Keratinocyte (primary cell): ENCODE measurements around the gene LILRA6. TPM values are rescaled to one million over a fixed set of nuclear protein-coding genes. Genes with fewer than 3 reads are reported as not detected.

Source experiments
- DNase-seq: peaks from one replicate; pipeline ENCODE4 v3.0.0-alpha.2; 2011; ENCODE audit warnings: low read depth, missing footprints, low spot score
- FAIRE-seq: peaks from 2 replicates; lab custom pipeline; 2011; peaks lifted over from hg19 to GRCh38; lab: Jason Lieb, UNC
- H2AFZ ChIP-seq: 2 replicates; pipeline ENCODE4 v1.6.0; 2012; ENCODE audit warnings: low read length, control low read depth, inconsistent platforms; ENCODE audit not compliant: control insufficient read depth
- H3K27ac ChIP-seq: 2 replicates; pipeline ENCODE4 v1.5.1; 2011; ENCODE audit warnings: low read length; ENCODE audit not compliant: control insufficient read depth, insufficient read depth
- H3K27me3 ChIP-seq: 3 replicates; pipeline ENCODE4 v1.6.0; 2011; ENCODE audit warnings: low read length; ENCODE audit not compliant: control insufficient read depth, insufficient read depth; ENCODE audit errors: extremely low read depth
- H3K36me3 ChIP-seq, 2 experiments: 2 replicates in 1 of 2; 3 replicates in 1 of 2; pipeline ENCODE4 v1.5.1; 2011; ENCODE audit warnings: low read length in 2 of 2, mild to moderate bottlenecking in 1 of 2; ENCODE audit not compliant: control insufficient read depth in 2 of 2, insufficient read depth in 2 of 2; ENCODE audit errors: extremely low read depth in 1 of 2
- H3K4me1 ChIP-seq: 3 replicates; pipeline ENCODE4 v1.5.1; 2011; ENCODE audit warnings: low read length; ENCODE audit not compliant: control insufficient read depth, insufficient read depth; ENCODE audit errors: extremely low read depth
- H3K4me2 ChIP-seq: 3 replicates; pipeline ENCODE4 v1.6.0; 2011; ENCODE audit warnings: low read depth, low read length; ENCODE audit not compliant: control insufficient read depth, insufficient read depth; ENCODE audit errors: extremely low read depth
- H3K4me3 ChIP-seq, 3 experiments: fragments of 200-600 bp in 1 of 3; sonication (generic) in 1 of 3; 2 replicates in 2 of 3; 3 replicates in 1 of 3; pipeline ENCODE4 v1.5.1; 2011 to 2016; ENCODE audit warnings: low read length in 3 of 3, mild to moderate bottlenecking in 3 of 3, control low read depth in 2 of 3, inconsistent platforms in 1 of 3, low read depth in 1 of 3, mixed read lengths in 1 of 3, mixed run types in 1 of 3, moderate library complexity in 1 of 3; ENCODE audit not compliant: control insufficient read depth in 2 of 3, insufficient read depth in 2 of 3; ENCODE audit errors: extremely low read depth in 1 of 3
- H3K79me2 ChIP-seq: 2 replicates; pipeline ENCODE4 v1.6.0; 2012; ENCODE audit warnings: low read length; ENCODE audit not compliant: control insufficient read depth, insufficient read depth
- H3K9ac ChIP-seq: 3 replicates; pipeline ENCODE4 v1.6.0; 2011; ENCODE audit warnings: low read length; ENCODE audit not compliant: control insufficient read depth, insufficient read depth; ENCODE audit errors: extremely low read depth
- H3K9me1 ChIP-seq: 3 replicates; pipeline ENCODE4 v1.6.0; 2011; ENCODE audit warnings: low read length; ENCODE audit not compliant: control insufficient read depth, insufficient read depth; ENCODE audit errors: extremely low read depth
- H3K9me3 ChIP-seq: 2 replicates; pipeline ENCODE4 v1.5.1; 2012; ENCODE audit warnings: low read depth, low read length; ENCODE audit not compliant: control insufficient read depth
- H4K20me1 ChIP-seq: 3 replicates; pipeline ENCODE4 v1.6.0; 2011; ENCODE audit warnings: low read length; ENCODE audit not compliant: control insufficient read depth, insufficient read depth; ENCODE audit errors: extremely low read depth
- EZH2 ChIP-seq: IDR thresholded peaks from one replicate; pipeline ENCODE4 v1.6.1; 2012; ENCODE audit warnings: inconsistent platforms, mild to moderate bottlenecking, low read length, moderate library complexity
- dilution Hi-C: fragments of 300-500 bp; cut with MboI; formaldehyde crosslinking; loops from one replicate; pipeline ENCODE4 v1.7.0; 2020; ENCODE audit warnings: low sequenced_read_pairs; ENCODE audit not compliant: extremely low pct_ligation_motif_present
- polyA plus RNA-seq, 5 experiments: library from polyadenylated mRNA; depleted of rRNA in 3 of 5; stranded (reverse) in 3 of 5; stranded (forward) in 1 of 5; unstranded in 1 of 5; fragments of >200 nt; gene quantifications; 1 replicate in 1 of 5; 2 replicates in 3 of 5; 3 replicates in 1 of 5; pipeline versions ENCODE4 v1.2.1 to v1.2.3, GENCODE V29; 2011 to 2012; ENCODE audit warnings: missing spikeins in 2 of 5, low read depth in 1 of 5, low replicate concordance in 1 of 5
- TF ChIP-seq, protein P1 (sequence below), 3 experiments: IDR thresholded peaks in 1 of 3; conservative IDR thresholded peaks in 1 of 3; optimal IDR thresholded peaks in 1 of 3; 2 replicates in 2 of 3; 3 replicates in 1 of 3; pipeline versions ENCODE3 to v1.5.1; 2011; ENCODE audit warnings: low read length in 3 of 3, mild to moderate bottlenecking in 3 of 3, moderate library complexity in 2 of 3, control low read depth in 1 of 3, inconsistent platforms in 1 of 3; ENCODE audit not compliant: insufficient read depth in 2 of 3; ENCODE audit errors: extremely low read depth in 1 of 3

Gene LILRA6
- polyA plus RNA-seq, 1 donor (not counting 4 experiments of a cell fraction or from before 2014, with no cell fraction given): not detected

GRCh38 chr19:54255105-54255775 lies 12.7 kb upstream of the LILRA6 start:
- FAIRE-seq (no peak), DNase-seq (no peak)
- no peak overlapping the region for H3K4me2 ChIP-seq
- no peaks in the 10 kb centered on the region for H3K9me1 ChIP-seq
- H3K4me3 ChIP-seq: no peak overlapping the region
- peaks cover 17% of the 10 kb centered on the region for H3K27me3 ChIP-seq
- no peaks in the 10 kb centered on the region for H3K4me1 ChIP-seq
- H2AFZ ChIP-seq: no peak overlapping the region
- H3K9ac ChIP-seq: no peak overlapping the region
- H3K9me3 ChIP-seq: no peaks in the 10 kb centered on the region
- dilution Hi-C loops: no loop called here
- no peaks in the 10 kb centered on the region for H3K79me2 ChIP-seq
- no peaks in the 10 kb centered on the region for H4K20me1 ChIP-seq
- no peak overlapping the region for H3K27ac ChIP-seq
- no peak for TF ChIP-seq EZH2
- TF ChIP-seq, protein P1, sequence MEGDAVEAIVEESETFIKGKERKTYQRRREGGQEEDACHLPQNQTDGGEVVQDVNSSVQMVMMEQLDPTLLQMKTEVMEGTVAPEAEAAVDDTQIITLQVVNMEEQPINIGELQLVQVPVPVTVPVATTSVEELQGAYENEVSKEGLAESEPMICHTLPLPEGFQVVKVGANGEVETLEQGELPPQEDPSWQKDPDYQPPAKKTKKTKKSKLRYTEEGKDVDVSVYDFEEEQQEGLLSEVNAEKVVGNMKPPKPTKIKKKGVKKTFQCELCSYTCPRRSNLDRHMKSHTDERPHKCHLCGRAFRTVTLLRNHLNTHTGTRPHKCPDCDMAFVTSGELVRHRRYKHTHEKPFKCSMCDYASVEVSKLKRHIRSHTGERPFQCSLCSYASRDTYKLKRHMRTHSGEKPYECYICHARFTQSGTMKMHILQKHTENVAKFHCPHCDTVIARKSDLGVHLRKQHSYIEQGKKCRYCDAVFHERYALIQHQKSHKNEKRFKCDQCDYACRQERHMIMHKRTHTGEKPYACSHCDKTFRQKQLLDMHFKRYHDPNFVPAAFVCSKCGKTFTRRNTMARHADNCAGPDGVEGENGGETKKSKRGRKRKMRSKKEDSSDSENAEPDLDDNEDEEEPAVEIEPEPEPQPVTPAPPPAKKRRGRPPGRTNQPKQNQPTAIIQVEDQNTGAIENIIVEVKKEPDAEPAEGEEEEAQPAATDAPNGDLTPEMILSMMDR (optimal IDR thresholded peaks at IDR 0.05 in 1 of 3, IDR thresholded peaks at IDR 0.05 in 1 of 3, conservative IDR thresholded peaks at IDR 0.05 in 1 of 3; ENCODE audit: extremely low read depth in 1 of 3, insufficient read depth in 2 of 3, low read length in 3 of 3): no peak
- H3K36me3 ChIP-seq: no peaks in the 10 kb centered on the region

GRCh38 chr19:54254195-54254906 lies 11.8 kb upstream of the LILRA6 start:
- TF ChIP-seq EZH2: no peak
- TF ChIP-seq, protein P1 (optimal IDR thresholded peaks at IDR 0.05 in 1 of 3, IDR thresholded peaks at IDR 0.05 in 1 of 3, conservative IDR thresholded peaks at IDR 0.05 in 1 of 3; ENCODE audit: extremely low read depth in 1 of 3, insufficient read depth in 2 of 3, low read length in 3 of 3): no peak
- H3K9me3 ChIP-seq: no peaks in the 10 kb centered on the region
- dilution Hi-C loops: no loop called here
- no peaks in the 10 kb centered on the region for H3K4me1 ChIP-seq
- H4K20me1 ChIP-seq: no peaks in the 10 kb centered on the region
- H3K9ac ChIP-seq: no peak overlapping the region
- H3K27me3 ChIP-seq: peaks cover 17% of the 10 kb centered on the region
- H3K9me1 ChIP-seq: no peaks in the 10 kb centered on the region
- H3K27ac ChIP-seq: no peak overlapping the region
- no peaks in the 10 kb centered on the region for H3K36me3 ChIP-seq
- no peak overlapping the region for H3K4me2 ChIP-seq
- DNase-seq: no peak
- H3K4me3 ChIP-seq: no peak overlapping the region
- no peak overlapping the region for H2AFZ ChIP-seq
- no peaks in the 10 kb centered on the region for H3K79me2 ChIP-seq
- FAIRE-seq: no peak
